Lower leg skin (tissue), 3 donors: ENCODE data around the gene FAM234A.

ENCODE experiments used
- CTCF ChIP-seq, 3 donors: fragments of 450-650 bp; IDR thresholded peaks; one replicate each; pipeline ENCODE4 v1.5.1; 2016; ENCODE audit warnings: antibody characterized with exemption in 3 of 3, mild to moderate bottlenecking in 3 of 3, moderate library complexity in 2 of 3
- POLR2A ChIP-seq, 2 donors: fragments of 450-650 bp; IDR thresholded peaks; one replicate each; pipeline ENCODE4 v1.6.1; 2016 to 2017; ENCODE audit warnings: antibody characterized with exemption in 2 of 2, mild to moderate bottlenecking in 1 of 2, moderate library complexity in 1 of 2

GRCh38 chr16:245105-245504 lies 10.5 kb downstream of the FAM234A start:
- TF ChIP-seq CTCF (IDR thresholded peaks at IDR 0.05) (no peak), POLR2A (IDR thresholded peaks at IDR 0.05) (no peak)
